Measurements from ENCODE around the gene TMEM219. TPM values are rescaled to one million over a fixed set of nuclear protein-coding genes. Genes with fewer than 3 reads are reported as not detected.
"Not testable (repeated sequence)": the region's sequence is repeated elsewhere in the genome, so short reads cannot be mapped to it uniquely, and the experiment has no call there.

TMEM219 gene
- total and polyA plus RNA-seq, 2 of the 8 experiments (the other 6 are each of a cell fraction or from before 2014, with no cell fraction given), result 60.2 to 116 TPM

GRCh38 chr16:30017937-30018336, 56.1 kb downstream of the TMEM219 start:
- not testable (repeated sequence) for H4K8ac ChIP-seq (ENCODE audit: extremely low read depth, insufficient read depth, low read length); H3K9me3 ChIP-seq (ENCODE audit: insufficient read depth in 2 of 2, low read depth in 1 of 2, low read length in 1 of 2); H3K56ac ChIP-seq (replicated peaks; ENCODE audit: insufficient read length, low read depth, low read length); H3K27me3 ChIP-seq (replicated peaks in 1 of 4; ENCODE audit: control insufficient read depth in 3 of 4, extremely low read depth in 1 of 4, insufficient read depth in 3 of 4, low read length in 3 of 4); H3K4me2 ChIP-seq (ENCODE audit: insufficient read depth in 1 of 2, low read depth in 2 of 2, low read length in 2 of 2); H2BK12ac ChIP-seq (ENCODE audit: low read depth, low read length); H2BK120ac ChIP-seq (replicated peaks; ENCODE audit: low read depth, low read length); H4K5ac ChIP-seq (ENCODE audit: insufficient read length, low read depth, low read length); H3K9ac ChIP-seq (replicated peaks in 1 of 4; ENCODE audit: extremely low read depth in 1 of 4, low read depth in 3 of 4, low read length in 3 of 4); H3K14ac ChIP-seq (ENCODE audit: insufficient read length); DNase-seq (ENCODE audit: low read depth in 1 of 2, low spot score in 2 of 2); H4K91ac ChIP-seq (replicated peaks; ENCODE audit: insufficient read length, low read length); H3K23ac ChIP-seq (ENCODE audit: insufficient read length); H3K27ac ChIP-seq (ENCODE audit: low read depth, low read length); H3K4ac ChIP-seq (replicated peaks; ENCODE audit: insufficient read length, low read depth, low read length); H3K79me1 ChIP-seq (ENCODE audit: low read depth, low read length); H2AFZ ChIP-seq (ENCODE audit: low read length); H3K23me2 ChIP-seq (ENCODE audit: low read depth, low read length); H3K36me3 ChIP-seq (ENCODE audit: control insufficient read depth in 2 of 4, insufficient read depth in 4 of 4, low read length in 3 of 4); H2AK5ac ChIP-seq (ENCODE audit: low read depth, low read length); H4K20me1 ChIP-seq (replicated peaks in 1 of 2; ENCODE audit: control insufficient read depth in 1 of 2, insufficient read depth in 2 of 2, low read length in 2 of 2); H2BK15ac ChIP-seq (ENCODE audit: low read length); H3K4me3 ChIP-seq (ENCODE audit: extremely low read depth in 1 of 4, insufficient read depth in 2 of 4, low read depth in 3 of 4, low read length in 4 of 4); H2BK20ac ChIP-seq (ENCODE audit: low read length); H3K4me1 ChIP-seq (replicated peaks in 1 of 4; ENCODE audit: control insufficient read depth in 3 of 4, insufficient read depth in 4 of 4, low read length in 3 of 4); H2BK5ac ChIP-seq (ENCODE audit: low read depth, low read length); H3K79me2 ChIP-seq (ENCODE audit: control insufficient read depth in 1 of 2, insufficient read depth in 2 of 2, low read length in 2 of 2); H3K18ac ChIP-seq (ENCODE audit: extremely low read depth, low read length); FAIRE-seq
- CTCF ChIA-PET (ENCODE audit: partially characterized antibody), result interaction anchor here (0.6 to 1.9 kb wide), 8 partner anchors 9 to 202 kb away, joined by 3 to 6 read pairs (median 3); partner anchors contain the start of genes PAGR1 and TMEM219
- POLR2A ChIA-PET (ENCODE audit: partially characterized antibody), result interaction anchor here (2.9 kb wide), 1 partner anchor 11 kb away, joined by 11 read pairs; no protein-coding TSS in a partner anchor
- WGBS, 2 experiments (ENCODE audit: extremely low coverage in 1 of 2, insufficient coverage in 1 of 2, insufficient read length in 1 of 2, insufficient replicate concordance in 2 of 2, low coverage in 1 of 2, low lambda C conversion rate in 2 of 2, missing lambda C conversion rate in 1 of 2), result 91% methylated on average over 3 of the region's 4 CpGs; no CpG with 5 or more reads in 1 of the 2 experiments

Measured in H1 (cell line).